Fibroblast of lung (primary cell): ENCODE measurements around the gene RERE.

ENCODE experiments used
- CTCF ChIP-seq, 2 donors: IDR thresholded peaks in 1 of 2; conservative IDR thresholded peaks in 1 of 2; 1 replicate in 1 of 2; 2 replicates in 1 of 2; pipeline ENCODE4 v1.5.1; 2011 to 2012; ENCODE audit warnings: low read length in 2 of 2, control low read depth in 1 of 2, inconsistent platforms in 1 of 2, low read depth in 1 of 2, mild to moderate bottlenecking in 1 of 2
- EZH2 ChIP-seq: IDR thresholded peaks from 2 replicates; pipeline ENCODE4 v1.5.1; 2012; ENCODE audit warnings: low read length, control low read depth, mild to moderate bottlenecking; ENCODE audit errors: missing control alignments

GRCh38 chr1:8425781-8426161, 391.7 kb downstream of the RERE start:
- TF ChIP-seq CTCF (conservative IDR thresholded peaks at IDR 0.05 in 1 of 2, IDR thresholded peaks at IDR 0.05 in 1 of 2; ENCODE audit: low read depth in 1 of 2, low read length in 2 of 2): no peak
- TF ChIP-seq EZH2: no peak
